Measurements from ENCODE around the gene ZBTB37. TPM values are rescaled to one million over a fixed set of nuclear protein-coding genes. Genes with fewer than 3 reads are reported as not detected.

Gene ZBTB37
- total and polyA plus RNA-seq, 9 of the 15 experiments (the other 6 are each of a cell fraction or from before 2014, with no cell fraction given), result 1.3 to 13.9 (median 5.4) TPM

DNA sequence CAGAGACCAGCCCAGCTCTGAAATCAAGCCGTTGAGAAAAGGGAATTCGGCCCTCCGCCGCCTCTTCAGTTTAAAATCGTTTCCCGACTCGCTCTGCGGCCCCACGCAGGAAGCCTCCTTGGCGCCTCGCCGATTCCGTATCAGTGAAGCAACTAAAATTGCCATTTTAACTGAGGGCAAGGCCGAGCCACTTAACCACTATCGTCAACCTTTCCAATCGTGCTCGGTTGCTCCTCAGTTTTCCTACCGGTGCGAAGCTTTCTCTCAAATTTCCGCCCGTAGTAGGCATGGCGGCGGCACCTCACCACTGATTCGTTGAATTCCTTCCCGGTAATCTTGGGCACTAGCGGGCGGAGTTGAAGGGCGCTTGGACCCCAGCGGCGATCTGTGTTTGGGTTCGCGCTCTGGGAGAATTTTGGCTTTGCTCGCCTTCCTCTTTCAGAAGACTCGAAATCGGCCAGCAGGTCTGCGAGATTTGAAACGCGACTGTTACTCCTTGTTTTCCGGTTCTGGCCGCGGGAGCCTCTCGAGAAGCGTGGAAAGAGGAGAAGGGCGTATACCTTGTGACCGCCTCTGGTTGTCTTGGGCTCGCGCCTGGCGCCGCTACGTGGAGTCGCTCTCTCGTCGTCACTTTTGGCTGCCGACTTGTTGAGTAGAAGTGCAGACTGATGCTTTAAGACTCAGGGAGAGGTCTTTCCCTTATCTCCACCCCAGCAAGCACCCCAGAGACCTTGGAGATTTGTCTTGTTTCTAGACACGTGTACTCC lies 43.7 kb upstream of the ZBTB37 start, which contains the start of the genes CENPL and DARS2 (continued):
- peak; percentile 80 for TF ChIP-seq GMEB1 (CRISPR knock-in tag; IDR thresholded peaks at IDR 0.05)
- TF ChIP-seq ELF2 (CRISPR knock-in tag; IDR thresholded peaks at IDR 0.05), result peak; percentile 100
- TF ChIP-seq PHF20 (IDR thresholded peaks at IDR 0.05; ENCODE audit: partially characterized antibody), result peak; percentile 66
- no peak for TF ChIP-seq NCOA2 (IDR thresholded peaks at IDR 0.05; ENCODE audit: partially characterized antibody in 2 of 2)
- no peak; the same call in 1 of the 2 replicates for TF ChIP-seq NFE2 (IDR thresholded peaks at IDR 0.05; ENCODE audit: low read depth)
- no peak for TF ChIP-seq MCM3 (IDR thresholded peaks at IDR 0.05)
- peak; percentile 58 to 79; a peak in 1 of 4 replicates for TF ChIP-seq UBTF (IDR thresholded peaks at IDR 0.05; ENCODE audit: borderline replicate concordance in 1 of 2, low read depth in 2 of 2, low read length in 2 of 2)
- TF ChIP-seq MYNN (IDR thresholded peaks at IDR 0.05), result peak; percentile 12; the same call in 1 of the 2 replicates
- no peak for TF ChIP-seq MYNN (CRISPR knock-in tag; IDR thresholded peaks at IDR 0.05)
- TF ChIP-seq SUPT5H (IDR thresholded peaks at IDR 0.05), result peak; percentile 96
- peak; percentile 92 for TF ChIP-seq ETS1 (conservative IDR thresholded peaks at IDR 0.05; ENCODE audit: control insufficient read depth, low read depth, low read length)
- TF ChIP-seq POLR2A (conservative IDR thresholded peaks at IDR 0.05), result peak; percentile 98
- TF ChIP-seq HNRNPL (IDR thresholded peaks at IDR 0.05; ENCODE audit: low read depth, low read length), result 0 out of 2 replicates have a peak, but pooled peaks have one; percentile 13
- TF ChIP-seq, protein P1, sequence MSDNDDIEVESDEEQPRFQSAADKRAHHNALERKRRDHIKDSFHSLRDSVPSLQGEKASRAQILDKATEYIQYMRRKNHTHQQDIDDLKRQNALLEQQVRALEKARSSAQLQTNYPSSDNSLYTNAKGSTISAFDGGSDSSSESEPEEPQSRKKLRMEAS (CRISPR knock-in tag; IDR thresholded peaks at IDR 0.05), result peak; percentile 41; the same call in 1 of the 2 replicates
- peak; percentile 90 for TF ChIP-seq TFAP4 (CRISPR knock-in tag; IDR thresholded peaks at IDR 0.05; ENCODE audit: borderline replicate concordance)
- TF ChIP-seq, protein P2, sequence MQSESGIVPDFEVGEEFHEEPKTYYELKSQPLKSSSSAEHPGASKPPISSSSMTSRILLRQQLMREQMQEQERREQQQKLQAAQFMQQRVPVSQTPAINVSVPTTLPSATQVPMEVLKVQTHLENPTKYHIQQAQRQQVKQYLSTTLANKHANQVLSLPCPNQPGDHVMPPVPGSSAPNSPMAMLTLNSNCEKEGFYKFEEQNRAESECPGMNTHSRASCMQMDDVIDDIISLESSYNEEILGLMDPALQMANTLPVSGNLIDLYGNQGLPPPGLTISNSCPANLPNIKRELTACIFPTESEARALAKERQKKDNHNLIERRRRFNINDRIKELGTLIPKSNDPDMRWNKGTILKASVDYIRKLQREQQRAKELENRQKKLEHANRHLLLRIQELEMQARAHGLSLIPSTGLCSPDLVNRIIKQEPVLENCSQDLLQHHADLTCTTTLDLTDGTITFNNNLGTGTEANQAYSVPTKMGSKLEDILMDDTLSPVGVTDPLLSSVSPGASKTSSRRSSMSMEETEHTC (IDR thresholded peaks at IDR 0.05), result peak; percentile 82; the same call in 1 of the 2 replicates

Measured in K562 (cell line).